Activated naive CD8-positive, alpha-beta T cell (primary cell): ENCODE results near the gene CCDC122.
A peak's percentile ranks its signal among the peaks of the same experiment; 100 is the strongest.
"Not testable (repeated sequence)": the region's sequence is repeated elsewhere in the genome, so short reads cannot be mapped to it uniquely, and the experiment has no call there.

Source experiments
- H3K27ac Mint-ChIP-seq: one replicate; pipeline ENCODE4 v1.8.0; 2021; ENCODE audit warnings: mixed read lengths
- H3K27me3 Mint-ChIP-seq: one replicate; pipeline ENCODE4 v1.8.0; 2021; ENCODE audit warnings: mixed read lengths
- H3K36me3 Mint-ChIP-seq: one replicate; pipeline ENCODE4 v1.8.0; 2021; ENCODE audit warnings: mixed read lengths
- H3K4me1 Mint-ChIP-seq: one replicate; pipeline ENCODE4 v1.8.0; 2021; ENCODE audit warnings: low read depth, mixed read lengths
- H3K4me3 Mint-ChIP-seq: one replicate; pipeline ENCODE4 v1.8.0; 2021; ENCODE audit warnings: mild to moderate bottlenecking, mixed read lengths
- H3K9me3 Mint-ChIP-seq: one replicate; pipeline ENCODE4 v1.8.0; 2021; ENCODE audit warnings: low read depth, mixed read lengths

CCDC122 gene

DNA sequence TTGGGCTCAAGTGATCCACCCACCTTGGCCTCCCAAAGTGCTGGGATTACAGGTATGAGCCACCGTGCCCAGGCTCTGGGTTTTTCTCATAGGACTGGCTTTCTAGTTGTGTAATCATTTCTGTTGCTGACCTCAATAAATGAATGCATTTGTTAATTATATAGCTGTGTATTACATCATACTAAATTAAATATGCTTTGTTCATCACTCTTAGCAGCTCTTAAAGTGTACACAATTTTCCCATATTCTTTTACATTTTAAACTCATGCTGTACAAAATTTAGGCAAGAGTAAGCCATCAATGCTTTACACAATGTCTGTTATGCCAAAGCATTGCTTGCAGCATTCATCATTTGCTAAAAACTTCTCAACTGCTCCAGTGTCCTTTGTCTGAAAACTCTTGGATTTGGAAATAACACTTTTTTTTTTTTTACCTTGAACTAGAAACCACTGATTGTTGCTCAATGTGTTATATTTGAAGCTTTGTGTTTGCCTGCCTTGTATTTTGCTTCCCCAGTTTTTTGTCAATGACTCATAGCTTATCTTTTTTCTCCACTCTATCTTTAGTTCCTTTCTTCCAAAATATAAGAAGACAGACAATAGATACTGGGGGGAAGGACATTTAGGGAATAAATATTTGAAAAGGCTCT lies 31.4 kb downstream of the CCDC122 start:
- Mint-ChIP-seq H3K9me3 (peaks cover 30% of the 10 kb centered on the region), H3K27ac (no peak overlapping the region), H3K4me3 (no peak overlapping the region), H3K36me3 (peaks cover 44% of the 10 kb centered on the region), H3K4me1 (no peaks in the 10 kb centered on the region), H3K27me3 (peaks cover 1% of the 10 kb centered on the region)

- peaks cover 19% of the 10 kb centered on the region for H3K9me3 Mint-ChIP-seq
- peaks cover 2% of the 10 kb centered on the region for H3K27me3 Mint-ChIP-seq
- H3K27ac Mint-ChIP-seq, result no peak overlapping the region
- no peak overlapping the region for H3K4me3 Mint-ChIP-seq
- no peaks in the 10 kb centered on the region for H3K4me1 Mint-ChIP-seq
- peaks cover 31% of the 10 kb centered on the region for H3K36me3 Mint-ChIP-seq
Observed at GRCh38 chr13:43846496-43847158, 32.9 kb downstream of the CCDC122 start.

DNA sequence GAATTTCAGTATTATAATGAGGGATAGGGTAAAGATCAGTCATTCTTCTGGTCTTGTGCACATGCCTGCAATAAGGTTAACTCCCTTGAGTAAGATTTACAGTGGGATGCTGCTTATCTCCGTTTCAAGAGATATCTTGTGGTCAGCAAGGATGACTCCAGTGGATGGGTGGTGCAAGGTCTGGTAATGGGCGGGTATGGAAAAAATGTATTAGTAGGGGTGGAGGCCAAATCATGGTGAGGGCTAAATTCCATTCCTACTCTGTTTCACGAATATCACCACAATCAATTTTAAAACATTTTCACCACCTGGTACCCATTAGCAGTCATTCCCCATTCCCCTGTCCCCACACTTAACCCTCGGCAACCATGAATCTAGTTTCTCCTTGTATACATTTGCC lies 40.6 kb downstream of the CCDC122 start:
- Mint-ChIP-seq H3K36me3 (peaks cover 5% of the 10 kb centered on the region), H3K27me3 (peaks cover 2% of the 10 kb centered on the region), H3K4me1 (no peaks in the 10 kb centered on the region)

DNA sequence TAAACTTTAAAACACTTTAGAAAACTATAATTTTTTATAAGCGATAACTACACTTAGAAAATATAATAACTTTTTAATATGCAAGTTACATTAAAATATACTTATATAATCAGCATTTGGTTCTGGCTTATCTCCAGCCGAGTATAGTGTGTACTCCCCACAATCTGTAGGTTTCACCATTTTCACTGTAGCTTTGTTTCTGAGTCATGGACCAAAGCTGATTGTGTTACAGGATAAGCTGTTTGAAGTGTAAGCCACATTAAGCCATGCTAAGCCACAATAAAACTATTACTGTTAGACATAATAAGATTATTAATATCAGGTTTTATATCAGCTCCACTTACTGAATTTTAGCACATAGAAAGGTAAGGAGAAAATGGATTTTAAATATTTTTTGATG lies 43.8 kb downstream of the CCDC122 start:
- Mint-ChIP-seq H3K4me1 (no peaks in the 10 kb centered on the region), H3K27me3 (no peaks in the 10 kb centered on the region), H3K27ac (no peak overlapping the region), H3K4me3 (no peak overlapping the region), H3K9me3 (no peaks in the 10 kb centered on the region), H3K36me3 (no peaks in the 10 kb centered on the region)

More for the DNA sequence above, 40.6 kb downstream of the CCDC122 start:
- Mint-ChIP-seq H3K4me3 (no peak overlapping the region), H3K27ac (no peak overlapping the region), H3K9me3 (peaks cover 9% of the 10 kb centered on the region)

DNA sequence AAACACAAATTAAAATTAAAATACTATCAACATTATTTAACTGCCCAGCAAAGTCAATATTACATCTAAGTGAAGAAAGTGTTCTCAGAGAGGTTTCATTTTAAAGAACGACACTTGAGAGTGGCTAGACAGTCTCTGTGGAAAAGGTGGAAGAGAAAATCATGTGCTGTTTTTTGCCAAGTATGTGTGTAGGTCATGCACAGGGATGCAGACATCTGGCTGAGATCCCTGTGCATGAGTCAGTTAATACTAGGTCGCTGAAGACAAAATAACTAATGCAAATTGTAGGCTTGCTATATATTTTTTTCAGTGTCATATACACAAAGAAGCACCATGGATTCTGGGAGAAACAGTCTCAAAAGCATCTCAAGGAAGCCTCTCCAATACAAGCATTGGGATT lies 48.5 kb downstream of the CCDC122 start:
- Mint-ChIP-seq H3K9me3 (no peaks in the 10 kb centered on the region), H3K27ac (no peak overlapping the region), H3K4me3 (no peak overlapping the region), H3K4me1 (no peaks in the 10 kb centered on the region), H3K27me3 (peaks cover 3% of the 10 kb centered on the region), H3K36me3 (no peaks in the 10 kb centered on the region)

DNA sequence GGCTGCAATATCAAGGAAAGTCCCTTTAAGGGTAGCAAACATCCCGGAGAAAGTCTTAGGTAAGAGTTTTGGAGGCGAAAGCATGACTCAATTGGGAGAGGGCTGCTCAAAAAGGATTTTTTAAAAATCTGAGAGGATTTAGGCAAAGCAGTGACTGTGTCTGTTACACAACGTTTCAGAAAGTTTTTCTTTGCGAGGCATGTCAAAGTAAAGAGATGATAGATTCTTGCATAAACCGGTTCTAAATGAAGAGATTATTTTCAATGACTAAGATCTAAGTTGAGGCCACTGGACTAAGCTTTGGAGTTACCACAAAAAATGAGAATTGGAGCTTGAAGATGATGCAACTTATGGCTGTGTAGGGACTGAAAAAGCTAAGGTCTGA lies 49.1 kb downstream of the CCDC122 start:
- Mint-ChIP-seq H3K4me3 (no peak overlapping the region), H3K27me3 (peaks cover 3% of the 10 kb centered on the region), H3K9me3 (no peaks in the 10 kb centered on the region), H3K4me1 (no peaks in the 10 kb centered on the region), H3K36me3 (no peaks in the 10 kb centered on the region), H3K27ac (no peak overlapping the region)

DNA sequence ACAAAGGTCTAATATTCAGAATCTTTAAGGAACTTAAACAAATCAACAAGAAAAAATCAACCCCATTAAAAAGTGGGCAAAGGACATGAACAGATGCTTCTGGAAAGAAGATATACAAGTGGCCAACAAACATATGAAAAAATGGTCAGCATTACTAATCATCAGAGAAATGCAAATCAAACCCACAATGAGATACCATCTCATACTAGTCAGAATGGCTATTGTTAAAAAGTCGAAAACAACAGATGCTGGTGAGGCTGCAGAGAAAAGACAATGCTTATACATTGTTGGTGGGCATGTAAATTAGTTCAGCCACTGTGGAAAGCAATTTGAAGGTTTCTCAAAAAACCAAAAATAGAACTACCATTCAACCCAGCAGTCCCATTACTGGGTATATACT lies 54.9 kb downstream of the CCDC122 start:
- H3K9me3 Mint-ChIP-seq, H3K36me3 Mint-ChIP-seq, H3K4me1 Mint-ChIP-seq, H3K4me3 Mint-ChIP-seq, H3K27me3 Mint-ChIP-seq, H3K27ac Mint-ChIP-seq: not testable (repeated sequence)

- no peaks in the 10 kb centered on the region for H3K4me1 Mint-ChIP-seq
- no peaks in the 10 kb centered on the region for H3K27me3 Mint-ChIP-seq
- H3K9me3 Mint-ChIP-seq, result no peaks in the 10 kb centered on the region
- H3K27ac Mint-ChIP-seq, result no peak overlapping the region
- no peak overlapping the region for H3K4me3 Mint-ChIP-seq
- H3K36me3 Mint-ChIP-seq, result peaks cover 3% of the 10 kb centered on the region
Observed at GRCh38 chr13:43822969-43823368, 56.6 kb downstream of the CCDC122 start.

GRCh38 chr13:43816401-43816889 lies 63.1 kb downstream of the CCDC122 start:
- no peak overlapping the region for H3K27ac Mint-ChIP-seq

DNA sequence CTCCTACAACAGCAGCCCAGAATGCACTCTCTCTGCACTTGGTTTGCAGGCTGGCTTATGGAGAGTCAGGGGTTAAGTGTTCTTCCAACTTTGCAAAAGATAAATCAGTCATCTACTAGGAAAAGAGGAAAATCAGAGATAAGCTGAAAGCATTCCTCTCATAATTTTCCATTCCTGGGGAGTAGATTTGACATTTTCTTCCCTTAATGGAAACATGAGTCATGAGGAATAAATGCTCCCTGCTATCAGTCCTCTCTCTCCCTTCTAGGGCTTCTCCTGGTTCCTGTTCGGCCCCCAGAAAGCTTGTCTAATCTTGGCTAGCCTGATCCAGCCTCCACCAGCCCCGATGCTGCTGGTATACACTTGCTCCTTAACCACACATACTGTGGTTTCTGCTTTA lies 64.3 kb downstream of the CCDC122 start:
- H3K36me3 Mint-ChIP-seq, result peaks cover 3% of the 10 kb centered on the region
- no peaks in the 10 kb centered on the region for H3K9me3 Mint-ChIP-seq
- peaks cover 6% of the 10 kb centered on the region for H3K27me3 Mint-ChIP-seq

More at GRCh38 chr13:43816401-43816889, 63.1 kb downstream of the CCDC122 start:
- no peak overlapping the region for H3K4me3 Mint-ChIP-seq
- H3K27me3 Mint-ChIP-seq, result peaks cover 6% of the 10 kb centered on the region
- peaks cover 3% of the 10 kb centered on the region for H3K36me3 Mint-ChIP-seq
- no peaks in the 10 kb centered on the region for H3K4me1 Mint-ChIP-seq
- H3K9me3 Mint-ChIP-seq, result no peaks in the 10 kb centered on the region

GRCh38 chr13:43808676-43809075 lies 70.9 kb downstream of the CCDC122 start:
- H3K4me1 Mint-ChIP-seq, result peaks cover 4% of the 10 kb centered on the region
- no peaks in the 10 kb centered on the region for H3K9me3 Mint-ChIP-seq
- H3K36me3 Mint-ChIP-seq, result no peaks in the 10 kb centered on the region
- no peak overlapping the region for H3K4me3 Mint-ChIP-seq
- H3K27ac Mint-ChIP-seq, result no peak overlapping the region
- H3K27me3 Mint-ChIP-seq, result peaks cover 15% of the 10 kb centered on the region

More for the DNA sequence above, 64.3 kb downstream of the CCDC122 start:
- no peak overlapping the region for H3K27ac Mint-ChIP-seq
- H3K4me1 Mint-ChIP-seq, result no peaks in the 10 kb centered on the region
- H3K4me3 Mint-ChIP-seq, result no peak overlapping the region

DNA sequence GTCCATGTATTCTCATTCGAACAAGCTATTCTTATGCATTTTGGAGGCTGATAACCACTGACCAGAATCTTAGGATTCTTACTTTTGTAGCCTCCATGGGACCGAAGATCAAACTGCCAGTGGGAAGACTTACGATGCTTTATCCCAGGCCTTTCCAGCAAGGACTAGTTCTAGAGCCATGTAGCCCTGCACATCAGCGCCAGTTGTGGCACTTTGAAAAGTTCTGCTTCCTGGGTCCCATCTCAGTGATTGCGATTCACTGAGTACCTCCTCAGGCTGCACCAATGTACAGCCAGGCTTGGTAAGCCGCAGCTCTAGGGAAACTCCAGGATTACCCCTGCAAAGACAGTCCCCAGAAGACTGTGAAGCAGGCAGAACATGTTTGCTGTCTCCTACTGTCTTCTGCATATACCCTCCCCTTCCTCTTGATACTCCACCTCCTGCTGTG lies 73.8 kb downstream of the CCDC122 start:
- Mint-ChIP-seq H3K9me3 (no peaks in the 10 kb centered on the region), H3K27ac (no peak overlapping the region)

GRCh38 chr13:43805071-43805468 lies 74.5 kb downstream of the CCDC122 start:
- Mint-ChIP-seq H3K27ac (peak overlapping the region; percentile 41), H3K36me3 (no peaks in the 10 kb centered on the region), H3K4me3 (no peak overlapping the region), H3K9me3 (no peaks in the 10 kb centered on the region), H3K27me3 (peaks cover 10% of the 10 kb centered on the region), H3K4me1 (peaks cover 4% of the 10 kb centered on the region)

More for the DNA sequence above, 73.8 kb downstream of the CCDC122 start:
- Mint-ChIP-seq H3K4me1 (peaks cover 4% of the 10 kb centered on the region), H3K4me3 (no peak overlapping the region), H3K27me3 (peaks cover 12% of the 10 kb centered on the region), H3K36me3 (no peaks in the 10 kb centered on the region)

DNA sequence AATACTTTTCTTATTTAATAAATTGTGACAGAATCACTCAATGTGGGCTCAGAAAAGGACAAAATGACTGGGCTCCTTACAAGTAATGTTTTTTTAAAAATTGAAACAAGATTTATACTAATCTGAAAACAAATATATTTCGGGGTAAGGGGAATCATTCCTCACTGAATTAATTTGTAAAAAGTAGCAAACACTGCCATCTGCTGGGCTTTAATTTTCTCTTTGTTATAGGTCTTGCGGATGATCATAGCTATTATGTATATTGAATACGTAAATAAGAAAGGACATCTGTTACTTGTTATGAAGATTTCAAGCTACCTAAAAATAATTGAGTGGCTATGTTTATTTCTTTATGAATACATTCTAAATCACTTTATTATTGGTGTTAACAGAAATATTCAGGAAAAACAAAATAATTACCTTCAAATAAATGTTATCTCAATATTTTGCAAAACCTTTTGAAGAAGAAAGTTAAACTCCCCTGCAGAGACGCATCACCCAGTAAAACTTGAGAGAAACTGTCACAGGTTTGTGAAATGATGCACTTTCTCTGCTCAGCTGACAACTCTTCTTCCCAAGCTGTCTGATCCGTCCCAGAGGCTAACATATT lies 75.0 kb downstream of the CCDC122 start:
- no peak overlapping the region for H3K4me3 Mint-ChIP-seq
- peaks cover 13% of the 10 kb centered on the region for H3K27me3 Mint-ChIP-seq
- H3K36me3 Mint-ChIP-seq, result no peaks in the 10 kb centered on the region
- no peaks in the 10 kb centered on the region for H3K9me3 Mint-ChIP-seq
- peak overlapping the region; percentile 41 for H3K27ac Mint-ChIP-seq
- H3K4me1 Mint-ChIP-seq, result peaks cover 4% of the 10 kb centered on the region

DNA sequence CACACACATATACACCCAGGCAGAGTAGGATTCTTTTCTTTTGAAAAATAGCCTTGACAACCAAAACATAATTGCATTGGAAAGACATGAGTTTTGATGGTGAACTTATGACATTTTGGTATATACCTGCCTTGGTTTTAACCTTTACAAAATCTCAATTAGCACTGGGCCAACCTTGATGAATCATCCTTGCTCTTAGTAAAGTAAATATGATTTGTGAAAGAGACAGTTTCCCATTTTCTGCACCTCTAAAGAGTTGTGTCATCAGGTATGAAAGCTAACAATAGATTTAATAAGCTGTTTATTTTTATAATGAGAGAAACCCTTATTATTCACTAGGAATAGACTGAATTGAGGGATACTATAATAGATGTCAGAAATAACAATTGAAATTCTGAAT lies 77.0 kb downstream of the CCDC122 start:
- peaks cover 16% of the 10 kb centered on the region for H3K27me3 Mint-ChIP-seq
- H3K27ac Mint-ChIP-seq, result no peak overlapping the region
- peaks cover 4% of the 10 kb centered on the region for H3K4me1 Mint-ChIP-seq
- H3K9me3 Mint-ChIP-seq, result no peaks in the 10 kb centered on the region
- H3K36me3 Mint-ChIP-seq, result no peaks in the 10 kb centered on the region
- no peak overlapping the region for H3K4me3 Mint-ChIP-seq
